ENCODE results near the gene OR6X1. TPM values are rescaled to one million over a fixed set of nuclear protein-coding genes. Genes with fewer than 3 reads are reported as not detected.

The OR6X1 gene
- total and polyA plus RNA-seq, 7 donors: not detected

- Histone ChIP-seq H3K4me3 (peak within 1 kb of the TSS; percentile 98), H3K27ac (peak within 1 kb of the TSS; percentile 89), H3K9me3 (no peaks in the 10 kb centered on the region), H3K4me1 (peaks cover 22% of the 10 kb centered on the region), H3K36me3 (ENCODE audit: insufficient read depth in 1 of 2, low read depth in 1 of 2) (peaks cover 0 to 35% of the 10 kb centered on the region in 2 donors), H3K27me3 (ENCODE audit: insufficient read depth in 3 of 3, low read length in 2 of 3) (no peaks in the 10 kb centered on the region)
- TF ChIP-seq CTCF (IDR thresholded peaks at IDR 0.05): peak; percentile 11
- intact Hi-C loops (cut with DNase I): no loop called here
- WGBS, 3 donors: 0 to 1% (median 0%) methylated on average over 44 to 67 of the region's 67 CpGs
- peak; percentile 92 to 96 for DNase-seq
- peak; percentile 98 to 99 (median 99) for ATAC-seq
These were observed 12.9 kb downstream of the OR6X1 start, which contains the start of gene ZNF202 for GRCh38 chr11:123741159-123742030. Gene ZNF202 (minus strand): TSS chr11:123741660. CDS start chr11:123730888, 10,772 bp downstream.

GRCh38 chr11:123740787-123741158 lies 13.5 kb downstream of the OR6X1 start:
- no peaks in the 10 kb centered on the region for H3K9me3 ChIP-seq
- peak overlapping the region; percentile 89 for H3K27ac ChIP-seq
- TF ChIP-seq CTCF (IDR thresholded peaks at IDR 0.05): no peak
- H3K4me1 ChIP-seq: peaks cover 22% of the 10 kb centered on the region
- intact Hi-C loops (cut with DNase I): no loop called here
- 0 to 4% (median 1%) methylated on average over 6 of the region's 6 CpGs for WGBS, 3 donors
- no peaks in the 10 kb centered on the region for H3K27me3 ChIP-seq (ENCODE audit: insufficient read depth in 3 of 3, low read length in 2 of 3)
- H3K4me3 ChIP-seq: peak overlapping the region; percentile 98
- DNase-seq (no peak), ATAC-seq (peak in 3 of 4 donors; percentile 3 to 10 (median 8))
- H3K36me3 ChIP-seq (ENCODE audit: insufficient read depth in 1 of 2, low read depth in 1 of 2): peaks cover 0 to 41% of the 10 kb centered on the region in 2 donors

GRCh38 chr11:123738374-123738773 lies 15.9 kb downstream of the OR6X1 start:
- intact Hi-C loops (cut with DNase I): no loop called here
- WGBS, 3 donors: 0 to 90% (median 45%) methylated on average over 2 of the region's 2 CpGs
- ATAC-seq (no peak), DNase-seq (no peak)
- Histone ChIP-seq H3K9me3 (no peaks in the 10 kb centered on the region), H3K36me3 (ENCODE audit: insufficient read depth in 1 of 2, low read depth in 1 of 2) (peaks cover 5 to 65% of the 10 kb centered on the region in 2 donors), H3K27me3 (ENCODE audit: insufficient read depth in 3 of 3, low read length in 2 of 3) (no peaks in the 10 kb centered on the region), H3K4me3 (no peak overlapping the region), H3K4me1 (peaks cover 22% of the 10 kb centered on the region), H3K27ac (no peak overlapping the region)
- TF ChIP-seq CTCF (IDR thresholded peaks at IDR 0.05): no peak

- no peak for TF ChIP-seq CTCF (IDR thresholded peaks at IDR 0.05)
- intact Hi-C loops (cut with DNase I): no loop called here
- H3K4me3 ChIP-seq: no peak overlapping the region
- no peak overlapping the region for H3K27ac ChIP-seq
- H3K27me3 ChIP-seq (ENCODE audit: insufficient read depth in 3 of 3, low read length in 2 of 3): no peaks in the 10 kb centered on the region
- DNase-seq: no peak
- no peaks in the 10 kb centered on the region for H3K9me3 ChIP-seq
- WGBS, 3 donors: 80 to 87% (median 83%) methylated on average over 3 of the region's 3 CpGs
- ATAC-seq: no peak
- H3K36me3 ChIP-seq (ENCODE audit: insufficient read depth in 1 of 2, low read depth in 1 of 2): peaks cover 5 to 71% of the 10 kb centered on the region in 2 donors
- H3K4me1 ChIP-seq: peaks cover 15% of the 10 kb centered on the region
These were observed 17.5 kb downstream of the OR6X1 start for GRCh38 chr11:123736769-123737168.
